Measurements from ENCODE around the gene RETREG1. TPM values are rescaled to one million over a fixed set of nuclear protein-coding genes. Genes with fewer than 3 reads are reported as not detected.

Gene RETREG1
- total and polyA plus RNA-seq, 2 experiments from 2014 or later: 2.3 to 3.6 TPM

- Mint-ChIP-seq H3K27me3 (ENCODE audit: insufficient read depth, low read depth, poor library complexity) (peaks cover 7% of the 10 kb centered on the region), H3K36me3 (ENCODE audit: low read depth) (no peaks in the 10 kb centered on the region), H3K4me3 (no peak overlapping the region), H3K27ac (no peak overlapping the region), H3K9me3 (no peaks in the 10 kb centered on the region), H3K4me1 (no peaks in the 10 kb centered on the region; the same call in 2 of the 3 replicates)
- TF ChIP-seq, protein P1, sequence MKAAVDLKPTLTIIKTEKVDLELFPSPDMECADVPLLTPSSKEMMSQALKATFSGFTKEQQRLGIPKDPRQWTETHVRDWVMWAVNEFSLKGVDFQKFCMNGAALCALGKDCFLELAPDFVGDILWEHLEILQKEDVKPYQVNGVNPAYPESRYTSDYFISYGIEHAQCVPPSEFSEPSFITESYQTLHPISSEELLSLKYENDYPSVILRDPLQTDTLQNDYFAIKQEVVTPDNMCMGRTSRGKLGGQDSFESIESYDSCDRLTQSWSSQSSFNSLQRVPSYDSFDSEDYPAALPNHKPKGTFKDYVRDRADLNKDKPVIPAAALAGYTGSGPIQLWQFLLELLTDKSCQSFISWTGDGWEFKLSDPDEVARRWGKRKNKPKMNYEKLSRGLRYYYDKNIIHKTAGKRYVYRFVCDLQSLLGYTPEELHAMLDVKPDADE (IDR thresholded peaks at IDR 0.05): no peak
- TF ChIP-seq, protein P2, sequence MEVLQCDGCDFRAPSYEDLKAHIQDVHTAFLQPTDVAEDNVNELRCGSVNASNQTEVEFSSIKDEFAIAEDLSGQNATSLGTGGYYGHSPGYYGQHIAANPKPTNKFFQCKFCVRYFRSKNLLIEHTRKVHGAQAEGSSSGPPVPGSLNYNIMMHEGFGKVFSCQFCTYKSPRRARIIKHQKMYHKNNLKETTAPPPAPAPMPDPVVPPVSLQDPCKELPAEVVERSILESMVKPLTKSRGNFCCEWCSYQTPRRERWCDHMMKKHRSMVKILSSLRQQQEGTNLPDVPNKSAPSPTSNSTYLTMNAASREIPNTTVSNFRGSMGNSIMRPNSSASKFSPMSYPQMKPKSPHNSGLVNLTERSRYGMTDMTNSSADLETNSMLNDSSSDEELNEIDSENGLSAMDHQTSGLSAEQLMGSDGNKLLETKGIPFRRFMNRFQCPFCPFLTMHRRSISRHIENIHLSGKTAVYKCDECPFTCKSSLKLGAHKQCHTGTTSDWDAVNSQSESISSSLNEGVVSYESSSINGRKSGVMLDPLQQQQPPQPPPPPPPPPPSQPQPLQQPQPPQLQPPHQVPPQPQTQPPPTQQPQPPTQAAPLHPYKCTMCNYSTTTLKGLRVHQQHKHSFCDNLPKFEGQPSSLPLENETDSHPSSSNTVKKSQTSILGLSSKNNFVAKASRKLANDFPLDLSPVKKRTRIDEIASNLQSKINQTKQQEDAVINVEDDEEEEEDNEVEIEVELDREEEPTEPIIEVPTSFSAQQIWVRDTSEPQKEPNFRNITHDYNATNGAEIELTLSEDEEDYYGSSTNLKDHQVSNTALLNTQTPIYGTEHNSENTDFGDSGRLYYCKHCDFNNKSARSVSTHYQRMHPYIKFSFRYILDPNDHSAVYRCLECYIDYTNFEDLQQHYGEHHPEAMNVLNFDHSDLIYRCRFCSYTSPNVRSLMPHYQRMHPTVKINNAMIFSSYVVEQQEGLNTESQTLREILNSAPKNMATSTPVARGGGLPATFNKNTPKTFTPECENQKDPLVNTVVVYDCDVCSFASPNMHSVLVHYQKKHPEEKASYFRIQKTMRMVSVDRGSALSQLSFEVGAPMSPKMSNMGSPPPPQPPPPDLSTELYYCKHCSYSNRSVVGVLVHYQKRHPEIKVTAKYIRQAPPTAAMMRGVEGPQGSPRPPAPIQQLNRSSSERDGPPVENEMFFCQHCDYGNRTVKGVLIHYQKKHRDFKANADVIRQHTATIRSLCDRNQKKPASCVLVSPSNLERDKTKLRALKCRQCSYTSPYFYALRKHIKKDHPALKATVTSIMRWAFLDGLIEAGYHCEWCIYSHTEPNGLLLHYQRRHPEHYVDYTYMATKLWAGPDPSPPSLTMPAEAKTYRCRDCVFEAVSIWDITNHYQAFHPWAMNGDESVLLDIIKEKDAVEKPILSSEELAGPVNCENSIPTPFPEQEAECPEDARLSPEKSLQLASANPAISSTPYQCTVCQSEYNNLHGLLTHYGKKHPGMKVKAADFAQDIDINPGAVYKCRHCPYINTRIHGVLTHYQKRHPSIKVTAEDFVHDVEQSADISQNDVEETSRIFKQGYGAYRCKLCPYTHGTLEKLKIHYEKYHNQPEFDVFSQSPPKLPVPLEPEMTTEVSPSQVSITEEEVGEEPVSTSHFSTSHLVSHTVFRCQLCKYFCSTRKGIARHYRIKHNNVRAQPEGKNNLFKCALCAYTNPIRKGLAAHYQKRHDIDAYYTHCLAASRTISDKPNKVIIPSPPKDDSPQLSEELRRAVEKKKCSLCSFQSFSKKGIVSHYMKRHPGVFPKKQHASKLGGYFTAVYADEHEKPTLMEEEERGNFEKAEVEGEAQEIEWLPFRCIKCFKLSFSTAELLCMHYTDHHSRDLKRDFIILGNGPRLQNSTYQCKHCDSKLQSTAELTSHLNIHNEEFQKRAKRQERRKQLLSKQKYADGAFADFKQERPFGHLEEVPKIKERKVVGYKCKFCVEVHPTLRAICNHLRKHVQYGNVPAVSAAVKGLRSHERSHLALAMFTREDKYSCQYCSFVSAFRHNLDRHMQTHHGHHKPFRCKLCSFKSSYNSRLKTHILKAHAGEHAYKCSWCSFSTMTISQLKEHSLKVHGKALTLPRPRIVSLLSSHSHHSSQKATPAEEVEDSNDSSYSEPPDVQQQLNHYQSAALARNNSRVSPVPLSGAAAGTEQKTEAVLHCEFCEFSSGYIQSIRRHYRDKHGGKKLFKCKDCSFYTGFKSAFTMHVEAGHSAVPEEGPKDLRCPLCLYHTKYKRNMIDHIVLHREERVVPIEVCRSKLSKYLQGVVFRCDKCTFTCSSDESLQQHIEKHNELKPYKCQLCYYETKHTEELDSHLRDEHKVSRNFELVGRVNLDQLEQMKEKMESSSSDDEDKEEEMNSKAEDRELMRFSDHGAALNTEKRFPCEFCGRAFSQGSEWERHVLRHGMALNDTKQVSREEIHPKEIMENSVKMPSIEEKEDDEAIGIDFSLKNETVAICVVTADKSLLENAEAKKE (CRISPR knock-in tag; IDR thresholded peaks at IDR 0.05): no peak
- no peak for TF ChIP-seq POLR2AphosphoS5 (IDR thresholded peaks at IDR 0.05; ENCODE audit: low read depth)
- TF ChIP-seq REST (IDR thresholded peaks at IDR 0.05; ENCODE audit: unreplicated experiment): no peak
- TF ChIP-seq EZH2phosphoT487 (IDR thresholded peaks at IDR 0.05; ENCODE audit: unreplicated experiment): no peak
- no peak for TF ChIP-seq JUNB (IDR thresholded peaks at IDR 0.05; ENCODE audit: unreplicated experiment)
- no peak for TF ChIP-seq CREB1 (CRISPR knock-in tag; IDR thresholded peaks at IDR 0.05; ENCODE audit: low read depth)
- no peak for TF ChIP-seq STAT1 (IDR thresholded peaks at IDR 0.05; ENCODE audit: unreplicated experiment)
- TF ChIP-seq, protein P3, sequence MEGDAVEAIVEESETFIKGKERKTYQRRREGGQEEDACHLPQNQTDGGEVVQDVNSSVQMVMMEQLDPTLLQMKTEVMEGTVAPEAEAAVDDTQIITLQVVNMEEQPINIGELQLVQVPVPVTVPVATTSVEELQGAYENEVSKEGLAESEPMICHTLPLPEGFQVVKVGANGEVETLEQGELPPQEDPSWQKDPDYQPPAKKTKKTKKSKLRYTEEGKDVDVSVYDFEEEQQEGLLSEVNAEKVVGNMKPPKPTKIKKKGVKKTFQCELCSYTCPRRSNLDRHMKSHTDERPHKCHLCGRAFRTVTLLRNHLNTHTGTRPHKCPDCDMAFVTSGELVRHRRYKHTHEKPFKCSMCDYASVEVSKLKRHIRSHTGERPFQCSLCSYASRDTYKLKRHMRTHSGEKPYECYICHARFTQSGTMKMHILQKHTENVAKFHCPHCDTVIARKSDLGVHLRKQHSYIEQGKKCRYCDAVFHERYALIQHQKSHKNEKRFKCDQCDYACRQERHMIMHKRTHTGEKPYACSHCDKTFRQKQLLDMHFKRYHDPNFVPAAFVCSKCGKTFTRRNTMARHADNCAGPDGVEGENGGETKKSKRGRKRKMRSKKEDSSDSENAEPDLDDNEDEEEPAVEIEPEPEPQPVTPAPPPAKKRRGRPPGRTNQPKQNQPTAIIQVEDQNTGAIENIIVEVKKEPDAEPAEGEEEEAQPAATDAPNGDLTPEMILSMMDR (conservative IDR thresholded peaks at IDR 0.05; ENCODE audit: low read depth in 2 of 2): no peak
- TF ChIP-seq NANOG (IDR thresholded peaks at IDR 0.05; ENCODE audit: borderline replicate concordance): no peak
- TF ChIP-seq ZNF331 (CRISPR knock-in tag; IDR thresholded peaks at IDR 0.05; ENCODE audit: low read depth): no peak
- no peak for TF ChIP-seq EZH2 (IDR thresholded peaks at IDR 0.05; ENCODE audit: low read depth, unreplicated experiment)
- no peak for TF ChIP-seq ZNF114 (CRISPR knock-in tag; IDR thresholded peaks at IDR 0.05)
- ATAC-seq (no peak), DNase-seq (ENCODE audit: low spot score) (no peak)
- no peaks in the 10 kb centered on the region for H3K27me3 ChIP-seq (ENCODE audit: insufficient read depth)
- no peaks in the 10 kb centered on the region for H3F3A ChIP-seq (replicated peaks; ENCODE audit: low read depth)
- no peak overlapping the region for H3K4me2 ChIP-seq
- H3K36me3 ChIP-seq (ENCODE audit: insufficient read depth): no peaks in the 10 kb centered on the region
- H2AFZ ChIP-seq: no peak overlapping the region
- H3K4me3 ChIP-seq: no peak overlapping the region
- H3K79me2 ChIP-seq (replicated peaks; ENCODE audit: insufficient read depth): no peaks in the 10 kb centered on the region
- no peak overlapping the region for H3K27ac ChIP-seq (ENCODE audit: low read depth)
- H3K4me1 ChIP-seq (ENCODE audit: insufficient read depth): no peaks in the 10 kb centered on the region
- H3K9me2 ChIP-seq (ENCODE audit: insufficient read depth): no peaks in the 10 kb centered on the region
- H4K20me1 ChIP-seq (replicated peaks; ENCODE audit: insufficient read depth): no peaks in the 10 kb centered on the region
Observed at GRCh38 chr5:16519435-16519834, 97.4 kb downstream of the RETREG1 start.

Data from GM23338 (cell line).